ENCODE results near the gene MAL.

Gene MAL

DNA sequence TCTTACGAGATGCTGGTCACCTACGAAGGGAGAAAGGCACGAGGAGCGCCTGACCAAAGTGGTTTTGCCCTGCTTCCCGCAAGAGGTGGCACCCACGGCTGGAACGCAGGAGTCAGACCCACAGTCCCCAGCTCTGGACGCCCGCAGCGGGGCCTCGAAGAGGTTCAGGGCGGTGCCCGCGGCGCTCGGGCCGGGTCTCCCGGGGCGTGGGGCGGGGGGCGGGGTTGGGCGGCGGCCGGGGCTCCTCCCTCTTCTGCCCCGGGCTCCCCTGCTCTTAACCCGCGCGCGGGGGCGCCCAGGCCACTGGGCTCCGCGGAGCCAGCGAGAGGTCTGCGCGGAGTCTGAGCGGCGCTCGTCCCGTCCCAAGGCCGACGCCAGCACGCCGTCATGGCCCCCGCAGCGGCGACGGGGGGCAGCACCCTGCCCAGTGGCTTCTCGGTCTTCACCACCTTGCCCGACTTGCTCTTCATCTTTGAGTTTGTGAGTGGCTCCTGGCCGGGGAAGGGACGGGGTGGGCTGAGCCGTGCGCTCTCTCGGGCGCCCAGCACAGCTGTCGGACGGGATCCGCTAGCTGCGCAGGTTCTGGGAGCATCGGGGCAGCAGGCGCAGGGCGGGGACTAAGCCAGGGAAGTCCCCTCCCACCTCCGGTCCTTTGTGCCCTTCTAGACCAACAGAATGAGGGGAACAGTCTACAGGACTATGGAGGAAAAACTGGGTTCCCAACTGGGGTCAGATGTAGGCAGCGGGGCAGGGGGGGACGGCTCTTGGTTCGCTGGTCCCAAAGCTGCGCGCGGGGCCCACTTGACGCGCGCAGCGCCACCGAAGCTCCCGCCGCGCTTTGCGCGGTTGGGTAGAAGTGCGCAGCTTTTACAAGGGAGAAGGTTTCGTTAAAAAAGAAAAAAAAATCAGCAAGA lies at the start of gene MAL:
Gene MAL, plus strand, starts transcription at position 303 of the 914 bp plus-strand sequence. Its CDS starts 85 bp downstream, at position 388.
- DNase-seq, result no peak

GRCh38 chr2:94977826-94978225 lies 47.7 kb upstream of the MAL start:
- no peak for DNase-seq

GRCh38 chr2:94978917-94979316 lies 46.6 kb upstream of the MAL start:
- DNase-seq, result no peak

DNA sequence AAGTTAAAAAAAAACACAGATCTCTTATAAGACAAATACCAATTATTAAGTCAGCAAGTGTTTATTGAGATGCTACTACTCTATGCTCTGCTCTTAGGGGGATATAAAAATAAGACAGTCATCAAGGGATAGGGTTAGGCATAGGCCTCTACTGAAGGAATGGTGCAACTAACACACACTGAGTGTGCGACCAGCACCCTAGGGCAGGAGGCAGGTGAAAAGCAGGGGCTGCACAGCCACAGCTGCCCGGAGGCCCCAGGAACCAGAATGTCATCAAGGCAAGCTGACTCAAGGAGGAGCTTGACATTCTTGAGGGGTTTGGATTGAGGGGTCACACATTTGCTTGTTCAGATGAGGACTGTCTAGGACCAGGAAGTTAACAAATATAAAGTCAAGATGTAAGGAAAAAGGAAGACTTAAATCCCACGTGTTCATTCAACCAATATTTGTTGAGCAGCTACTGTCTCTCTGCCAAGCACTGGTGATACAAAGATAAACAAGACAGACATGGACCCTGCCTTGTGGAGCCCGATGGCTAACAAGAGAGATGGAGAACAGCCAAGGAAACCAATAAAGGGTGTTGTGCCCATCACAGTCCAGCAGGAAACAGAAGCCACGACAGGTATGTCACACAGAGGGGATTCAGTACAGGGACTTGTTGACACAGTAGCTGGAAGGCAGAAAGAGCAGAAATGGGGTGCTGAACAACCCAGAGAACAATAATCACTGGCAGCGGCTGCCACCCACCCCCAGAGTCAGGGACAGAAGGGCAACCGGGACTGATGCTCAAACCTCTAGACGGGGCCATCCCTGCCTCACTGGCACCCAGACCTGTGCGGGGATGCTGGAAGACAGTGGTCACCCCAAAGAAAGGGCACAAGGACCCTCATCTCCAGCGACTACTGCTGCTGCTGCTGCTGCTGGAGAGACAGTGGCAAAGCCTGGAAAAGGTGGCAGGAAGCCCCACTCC lies 45.8 kb upstream of the MAL start:
- no peak for DNase-seq

DNA sequence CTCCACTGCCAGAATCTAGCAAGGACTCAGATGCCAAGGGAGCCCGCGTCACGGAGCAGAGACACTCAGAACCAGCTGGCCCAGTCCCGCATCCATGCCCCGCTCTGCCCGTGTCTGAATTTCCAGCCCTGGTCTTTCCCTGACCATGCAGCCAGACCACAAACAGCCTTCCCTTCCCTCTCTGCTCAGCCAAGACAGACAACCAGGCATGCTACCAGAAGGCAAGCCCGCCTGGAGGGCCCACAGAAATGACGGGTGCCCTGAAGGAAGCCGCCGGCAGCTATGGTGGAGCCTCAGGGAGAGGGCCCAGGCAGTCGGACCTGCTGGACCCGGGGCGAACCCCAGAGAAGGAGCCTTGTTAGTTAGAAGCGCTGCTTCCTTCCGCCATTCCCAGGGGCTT lies 45.1 kb upstream of the MAL start:
- no peak for DNase-seq

DNA sequence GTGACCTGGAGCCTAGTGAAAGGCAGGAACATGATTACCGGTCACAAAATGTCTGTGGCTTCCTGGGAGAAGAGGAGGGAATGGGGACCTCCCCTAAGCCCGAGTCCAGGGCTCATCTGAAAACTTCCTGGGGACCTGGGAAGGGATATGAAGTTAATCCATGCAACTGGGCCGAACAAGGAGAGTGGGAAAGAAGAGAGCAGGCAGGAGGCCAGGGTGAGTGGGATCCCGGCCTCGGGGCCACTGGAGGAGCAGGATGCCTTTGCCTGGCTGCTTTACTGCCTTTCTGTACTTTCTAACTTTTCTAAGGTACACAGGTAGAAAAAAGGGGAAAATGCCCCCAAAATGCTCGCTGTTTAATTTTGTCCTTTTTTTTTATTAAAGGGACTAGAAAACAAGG lies 43.4 kb upstream of the MAL start:
- DNase-seq, result no peak

GRCh38 chr2:94982675-94983074 lies 42.8 kb upstream of the MAL start:
- no peak for DNase-seq

GRCh38 chr2:94984964-94985575 lies 40.4 kb upstream of the MAL start:
- DNase-seq, result no peak

GRCh38 chr2:94985636-94986035 lies 39.9 kb upstream of the MAL start:
- no peak for DNase-seq

- DNase-seq, result peak; percentile 49
Observed at GRCh38 chr2:94986392-94986963, 39.0 kb upstream of the MAL start.

DNA sequence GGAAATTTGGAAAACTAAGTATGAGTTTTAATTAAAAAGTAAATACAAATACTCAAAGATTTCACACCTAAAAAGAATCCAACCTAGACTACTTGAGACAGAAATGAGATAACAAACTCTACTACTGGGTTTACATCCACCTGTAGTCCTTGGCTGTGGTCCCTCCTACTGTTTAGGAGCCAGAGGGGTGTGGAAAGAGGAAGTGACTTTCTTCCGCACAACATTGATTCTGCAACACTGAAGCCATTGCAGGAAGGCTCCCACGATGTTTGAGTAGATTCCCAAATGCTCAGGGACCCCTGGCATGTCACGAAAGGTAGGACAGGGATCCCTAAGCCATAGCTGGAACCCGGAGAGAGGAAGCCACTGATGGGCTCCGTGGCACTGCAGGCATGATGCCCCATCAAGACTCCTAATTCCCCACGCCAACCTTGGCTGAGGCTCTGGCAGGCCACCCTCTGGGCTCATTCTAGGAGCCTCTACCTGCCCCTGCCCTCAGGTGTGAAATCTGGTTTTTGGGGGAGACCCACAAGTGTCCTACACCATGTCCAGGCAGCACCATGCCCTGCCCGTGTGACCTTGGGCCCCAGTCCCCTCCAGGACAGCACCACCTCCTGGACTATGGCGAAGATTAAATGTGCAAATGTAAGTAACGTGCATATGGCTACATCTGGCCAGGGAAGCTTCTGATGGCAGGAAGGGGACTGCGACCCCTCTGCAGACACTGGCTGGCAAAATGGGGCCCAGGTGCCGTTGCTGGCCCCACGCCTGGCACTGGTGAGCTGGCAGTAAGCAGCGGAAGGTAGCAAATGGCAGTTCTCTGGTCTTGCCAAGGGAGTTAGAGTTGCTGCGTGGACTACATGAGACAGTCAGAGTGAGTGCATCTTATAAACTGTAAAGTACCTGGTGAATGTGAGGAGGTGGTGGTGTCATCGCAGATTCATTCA lies 38.2 kb upstream of the MAL start:
- DNase-seq, result no peak

DNA sequence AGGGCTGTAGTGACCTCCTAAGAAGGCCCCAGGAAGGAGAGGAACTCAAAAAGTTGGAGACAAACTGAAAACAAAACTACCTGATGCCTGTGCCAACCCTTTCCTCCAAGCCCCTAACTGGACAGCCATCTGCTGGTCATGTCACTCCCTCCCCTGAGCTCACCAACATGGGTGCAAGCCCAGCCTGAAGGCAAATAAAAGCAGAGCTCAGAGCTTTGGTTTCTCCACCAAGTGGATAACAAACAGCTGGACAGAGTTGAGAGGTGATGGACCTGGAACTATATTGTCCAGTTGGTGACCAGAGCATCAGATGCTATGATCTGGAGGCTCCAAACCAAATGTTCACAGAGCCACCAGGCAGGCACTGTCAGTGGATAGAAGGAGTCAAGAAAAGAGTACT lies 34.6 kb upstream of the MAL start:
- DNase-seq, result no peak

DNA sequence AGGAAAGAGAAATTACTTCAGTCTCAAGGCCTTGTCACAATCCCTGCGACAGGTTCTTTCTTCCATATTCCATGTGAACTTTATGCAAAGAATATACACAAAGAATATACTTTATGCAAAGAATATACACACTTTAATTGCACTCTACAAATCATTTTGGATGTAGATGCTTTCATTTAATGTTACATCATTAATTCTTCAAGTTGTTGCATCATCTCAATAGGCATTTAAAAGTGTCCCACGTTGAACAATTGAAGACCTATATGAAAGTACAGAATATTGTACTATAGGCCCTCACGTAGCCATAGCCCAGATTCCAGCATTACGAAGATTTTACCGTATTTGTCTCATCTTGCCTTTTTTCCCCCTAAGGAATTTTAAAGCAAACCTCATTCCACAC lies 33.1 kb upstream of the MAL start:
- no peak for DNase-seq

DNA sequence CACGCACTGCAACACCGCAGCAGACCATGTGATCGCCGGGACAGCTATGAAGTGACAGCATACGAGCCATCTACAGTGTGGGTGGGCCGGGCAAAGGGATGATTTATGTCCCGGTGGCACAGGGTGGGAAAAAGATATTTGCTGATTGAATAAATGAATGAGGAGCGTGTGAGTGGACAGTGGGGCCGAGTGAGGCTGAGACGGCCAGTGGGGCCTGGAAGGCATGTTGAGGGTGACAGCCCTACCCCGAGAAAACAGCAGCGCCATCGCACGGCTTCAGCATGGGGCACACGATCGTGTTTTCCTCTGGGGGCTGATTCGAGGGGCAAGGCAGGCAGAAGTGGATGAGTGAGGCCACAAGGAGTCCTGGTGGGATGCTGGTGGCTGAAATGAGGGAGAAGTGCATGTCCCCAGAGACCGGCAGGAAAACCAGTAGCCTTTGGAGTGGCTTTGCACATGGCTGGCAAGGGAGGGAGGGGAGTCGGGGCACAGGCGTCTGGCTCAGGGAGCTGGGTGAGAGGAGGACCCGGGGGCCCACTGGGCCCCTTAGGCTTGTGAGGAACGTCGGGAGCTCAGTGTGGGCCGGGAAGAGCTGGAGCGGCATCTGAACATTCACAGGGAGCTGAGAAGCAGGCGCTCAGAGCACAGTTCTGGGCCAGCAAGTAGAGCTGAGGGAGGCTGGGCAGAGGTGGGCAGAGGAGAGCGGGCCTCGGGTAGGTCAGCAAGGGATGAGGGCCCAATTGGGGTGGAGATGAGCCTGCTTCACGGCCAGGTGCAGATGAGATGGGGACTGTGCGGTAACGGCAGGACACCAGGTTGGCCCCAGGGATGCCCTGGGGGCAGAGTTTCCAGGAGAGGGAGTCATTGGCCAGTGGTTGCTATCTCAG lies 32.1 kb upstream of the MAL start:
- DNase-seq, result no peak

- DNase-seq, result no peak
Observed at GRCh38 chr2:94994063-94994913, 31.2 kb upstream of the MAL start.

- DNase-seq, result no peak
Observed at GRCh38 chr2:94994914-94995552, 30.5 kb upstream of the MAL start.

- no peak for DNase-seq
Observed at GRCh38 chr2:94995553-94996304, 29.8 kb upstream of the MAL start.

Data from fibroblast of upper back skin (primary cell).